Measurements from ENCODE around the gene EPAS1.

DNA sequence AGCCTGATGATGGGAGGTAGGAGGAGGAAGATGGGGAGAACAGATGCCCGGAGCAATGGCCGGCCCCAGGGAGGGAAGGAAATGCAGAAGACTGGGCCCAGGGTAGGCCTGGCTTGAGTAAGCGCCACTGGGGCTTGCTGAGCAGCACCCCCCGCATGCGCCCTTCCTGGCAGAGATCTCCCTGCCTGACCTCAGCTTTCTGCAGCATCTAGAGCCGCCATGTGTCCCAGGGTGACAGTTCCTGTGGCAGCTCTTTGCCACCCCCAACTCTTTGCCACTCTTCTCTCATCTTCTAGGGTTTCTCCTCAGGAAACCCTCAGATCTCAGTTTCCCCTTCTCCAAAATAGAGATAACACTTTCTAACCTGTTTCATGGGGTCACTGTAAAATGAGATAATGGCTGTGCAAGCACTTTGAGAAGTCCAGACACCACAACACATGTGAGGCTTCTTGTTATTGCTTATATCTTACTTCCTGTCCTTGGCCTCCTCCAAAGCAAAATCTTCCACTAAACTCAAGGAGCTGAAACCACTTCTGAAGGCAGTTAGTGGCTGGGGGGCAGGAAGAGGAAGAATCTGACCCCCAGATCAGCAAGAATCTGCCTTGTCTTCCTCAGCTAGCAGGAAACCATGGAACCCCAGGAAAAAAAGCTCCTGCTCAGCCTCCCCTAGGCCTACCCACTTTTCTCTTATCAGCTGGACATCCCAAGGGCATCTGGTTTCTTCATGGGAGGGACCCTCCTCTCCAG, 64.9 kb downstream of the EPAS1 start:
- TF ChIP-seq, protein P1, sequence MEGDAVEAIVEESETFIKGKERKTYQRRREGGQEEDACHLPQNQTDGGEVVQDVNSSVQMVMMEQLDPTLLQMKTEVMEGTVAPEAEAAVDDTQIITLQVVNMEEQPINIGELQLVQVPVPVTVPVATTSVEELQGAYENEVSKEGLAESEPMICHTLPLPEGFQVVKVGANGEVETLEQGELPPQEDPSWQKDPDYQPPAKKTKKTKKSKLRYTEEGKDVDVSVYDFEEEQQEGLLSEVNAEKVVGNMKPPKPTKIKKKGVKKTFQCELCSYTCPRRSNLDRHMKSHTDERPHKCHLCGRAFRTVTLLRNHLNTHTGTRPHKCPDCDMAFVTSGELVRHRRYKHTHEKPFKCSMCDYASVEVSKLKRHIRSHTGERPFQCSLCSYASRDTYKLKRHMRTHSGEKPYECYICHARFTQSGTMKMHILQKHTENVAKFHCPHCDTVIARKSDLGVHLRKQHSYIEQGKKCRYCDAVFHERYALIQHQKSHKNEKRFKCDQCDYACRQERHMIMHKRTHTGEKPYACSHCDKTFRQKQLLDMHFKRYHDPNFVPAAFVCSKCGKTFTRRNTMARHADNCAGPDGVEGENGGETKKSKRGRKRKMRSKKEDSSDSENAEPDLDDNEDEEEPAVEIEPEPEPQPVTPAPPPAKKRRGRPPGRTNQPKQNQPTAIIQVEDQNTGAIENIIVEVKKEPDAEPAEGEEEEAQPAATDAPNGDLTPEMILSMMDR (IDR thresholded peaks at IDR 0.05): no peak
- no peak for TF ChIP-seq POLR2AphosphoS5 (IDR thresholded peaks at IDR 0.05)
- TF ChIP-seq EP300 (IDR thresholded peaks at IDR 0.05): no peak
- no peak for TF ChIP-seq POLR2A (IDR thresholded peaks at IDR 0.05)

All from stomach (tissue), 4 donors.